Raji (cell line): ENCODE results near the gene AP1B1.

ENCODE experiments used
- POLR2A ChIP-seq: IDR thresholded peaks from 2 replicates; pipeline ENCODE4 v1.6.1; 2011; ENCODE audit warnings: low read depth, low read length, control low read depth; ENCODE audit not compliant: insufficient read depth

Gene AP1B1

GRCh38 chr22:29339381-29340235, 48.8 kb downstream of the AP1B1 start:
- no peak for TF ChIP-seq POLR2A

GRCh38 chr22:29338398-29338797, 50.0 kb downstream of the AP1B1 start:
- no peak for TF ChIP-seq POLR2A

- TF ChIP-seq POLR2A, result no peak
These were observed 50.6 kb downstream of the AP1B1 start for GRCh38 chr22:29337631-29338284.

- no peak for TF ChIP-seq POLR2A
These were observed 51.4 kb downstream of the AP1B1 start for GRCh38 chr22:29336751-29337490.

- no peak for TF ChIP-seq POLR2A
These were observed 52.7 kb downstream of the AP1B1 start for GRCh38 chr22:29335656-29336055.

- no peak for TF ChIP-seq POLR2A
These were observed 53.5 kb downstream of the AP1B1 start for GRCh38 chr22:29334696-29335344.

GRCh38 chr22:29334148-29334547, 54.2 kb downstream of the AP1B1 start:
- no peak for TF ChIP-seq POLR2A

GRCh38 chr22:29332886-29333496, 55.4 kb downstream of the AP1B1 start:
- no peak for TF ChIP-seq POLR2A

- TF ChIP-seq POLR2A, result no peak
These were observed 56.6 kb downstream of the AP1B1 start for GRCh38 chr22:29331658-29332300.

GRCh38 chr22:29331213-29331612, 57.2 kb downstream of the AP1B1 start:
- TF ChIP-seq POLR2A, result no peak

- TF ChIP-seq POLR2A, result no peak
These were observed 57.6 kb downstream of the AP1B1 start for GRCh38 chr22:29330753-29331152.

- TF ChIP-seq POLR2A, result no peak
These were observed 58.1 kb downstream of the AP1B1 start for GRCh38 chr22:29330291-29330690.

GRCh38 chr22:29329581-29329980, 58.8 kb downstream of the AP1B1 start:
- no peak for TF ChIP-seq POLR2A
